ENCODE results near the gene TNIK.

GRCh38 chr3:171508206-171508605 is 48.0 kb upstream of the TNIK start:
- TF ChIP-seq CTCF (conservative IDR thresholded peaks at IDR 0.05; ENCODE audit: low read depth, low read length) (no peak), ELK1 (IDR thresholded peaks at IDR 0.05; ENCODE audit: borderline replicate concordance, low read depth, low read length) (no peak), CEBPB (IDR thresholded peaks at IDR 0.05; ENCODE audit: low read depth, low read length) (no peak)

Data from IMR-90 (cell line).